Dedifferentiated amniotic fluid mesenchymal stem cell (primary cell): ENCODE measurements around the gene PTH1R.

Experiments
- DNase-seq: peaks from one replicate; pipeline ENCODE4 v3.0.0-alpha.2; 2016; ENCODE audit errors: extremely low spot score

Gene PTH1R

DNA sequence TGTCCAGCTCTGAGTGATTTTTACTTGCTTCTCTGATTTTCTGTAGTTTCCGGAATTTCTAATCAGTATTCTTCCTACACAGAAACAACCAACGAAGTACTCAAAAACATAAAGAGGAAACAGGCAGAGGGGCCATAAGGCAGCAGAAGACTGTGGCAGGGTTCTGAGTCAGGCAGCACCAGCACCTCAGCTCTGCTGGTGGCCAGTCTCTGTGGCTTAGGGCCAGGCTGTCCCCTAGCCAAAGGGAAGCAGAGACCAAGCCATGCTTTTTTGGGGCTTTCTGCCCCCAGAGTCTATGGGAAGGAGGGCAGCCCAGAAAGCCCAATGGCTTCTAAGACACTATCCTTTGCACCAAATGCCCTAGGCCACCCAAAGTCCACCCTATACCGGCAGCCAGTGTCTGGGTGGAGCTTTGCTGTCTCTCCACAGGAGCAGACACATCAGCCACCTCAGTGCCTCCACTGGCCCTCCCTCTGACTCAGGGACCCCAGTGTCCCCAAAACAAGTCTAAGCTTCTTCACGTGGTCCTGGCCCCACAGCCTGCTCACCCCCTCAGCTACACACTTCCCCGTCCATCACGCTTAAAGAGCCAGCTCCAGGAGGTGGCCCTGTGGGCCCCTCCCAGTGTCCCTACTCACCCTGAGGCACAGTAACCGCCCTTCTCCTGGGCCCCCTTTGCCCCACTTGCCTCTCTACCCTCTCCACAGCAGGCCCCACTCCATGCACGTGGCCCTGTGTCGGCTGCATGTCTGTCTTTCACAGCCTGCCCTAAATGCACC is 52.8 kb downstream of the PTH1R start:
- no peak for DNase-seq

DNA sequence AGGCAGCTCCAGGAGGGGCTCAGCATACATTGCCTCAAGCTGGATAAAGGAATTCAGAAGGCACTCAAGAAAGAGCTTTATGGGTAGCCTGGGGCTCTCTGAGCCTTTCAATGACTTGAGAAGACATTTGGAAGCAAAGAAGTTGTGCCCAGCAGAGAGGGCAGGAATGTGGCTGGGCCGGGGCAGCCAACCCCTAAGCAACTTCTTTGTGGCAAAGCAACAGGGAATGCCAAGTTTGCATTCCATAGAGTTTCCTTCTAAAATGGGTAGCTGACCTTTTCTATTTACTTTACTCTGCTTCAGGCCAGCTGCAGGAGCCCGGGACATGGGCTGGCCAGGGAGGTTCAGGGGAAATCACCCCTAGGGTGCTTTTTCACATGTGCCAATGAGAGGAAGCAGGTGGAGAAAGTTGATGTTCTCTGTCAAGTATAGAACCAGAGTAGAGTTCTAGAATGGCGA is 53.5 kb downstream of the PTH1R start:
- DNase-seq: peak; percentile 18

DNA sequence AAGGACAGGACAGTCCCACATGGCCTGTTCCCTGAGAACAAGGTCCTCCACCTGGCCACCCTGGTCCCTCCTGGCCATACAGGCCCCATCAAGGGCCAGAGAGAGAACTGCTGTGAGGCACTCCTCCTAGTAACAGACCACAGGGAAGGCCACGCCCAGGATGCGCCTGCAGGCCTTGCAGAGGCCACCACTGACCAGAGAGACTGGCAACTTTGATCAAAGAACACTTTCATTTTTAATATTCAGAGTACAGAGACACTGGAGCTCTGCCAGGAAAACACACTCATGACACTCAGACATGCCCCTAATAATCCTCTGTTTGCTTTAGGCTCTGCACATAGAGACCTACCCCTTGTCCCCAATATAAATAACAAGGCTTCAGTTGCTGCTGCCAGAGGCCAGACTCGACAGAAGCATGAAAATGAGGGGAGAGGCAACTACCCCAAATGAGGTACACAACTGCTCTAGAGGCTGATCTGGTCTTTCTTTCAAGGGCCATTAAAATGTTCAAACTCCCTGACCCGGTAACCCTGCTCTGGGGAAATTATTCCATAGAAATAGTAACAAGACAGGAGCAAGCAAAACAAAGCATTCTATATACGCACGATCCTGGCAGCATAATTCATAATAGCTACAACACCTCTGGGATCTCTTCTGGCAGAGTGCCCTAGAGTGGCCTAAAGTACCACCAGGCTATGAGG is 54.3 kb downstream of the PTH1R start:
- DNase-seq: peak; percentile 15

DNA sequence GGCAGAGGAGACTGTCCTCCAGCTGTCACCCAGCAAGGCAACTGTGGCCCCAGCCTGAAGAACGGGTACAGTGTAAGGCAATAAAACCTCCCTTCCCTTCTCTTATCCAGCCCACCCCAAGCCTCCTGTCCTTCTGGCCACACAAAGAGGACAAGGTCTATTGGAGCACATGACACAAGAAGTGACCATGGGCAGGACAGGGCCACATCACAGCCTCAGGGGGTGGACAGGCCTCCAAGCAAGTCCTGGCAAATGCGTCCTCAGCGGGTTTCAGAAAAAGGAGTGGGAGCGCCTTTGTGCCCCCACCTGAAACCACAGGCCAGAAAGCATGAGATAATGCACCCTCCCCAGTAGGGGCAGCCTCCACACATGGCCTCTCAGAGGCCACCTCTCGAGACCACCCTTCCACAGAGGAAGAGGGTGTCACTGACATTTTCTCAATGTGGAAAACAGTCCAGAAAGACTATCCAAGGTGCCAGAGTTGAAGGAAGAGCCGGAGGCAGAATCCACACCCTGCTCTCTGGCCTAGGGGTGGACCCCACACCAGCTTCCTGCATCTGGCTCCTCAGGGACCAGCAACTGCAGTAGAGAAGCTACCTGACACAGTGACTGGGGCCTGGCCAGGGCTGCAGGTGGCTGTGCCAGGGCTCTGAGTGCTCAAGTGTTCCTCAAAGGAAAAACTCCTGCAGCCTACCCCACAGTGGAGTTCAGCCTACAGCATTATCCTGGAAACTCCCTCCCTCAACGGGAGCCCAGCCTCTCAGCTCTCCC is 55.1 kb downstream of the PTH1R start:
- DNase-seq: no peak

DNA sequence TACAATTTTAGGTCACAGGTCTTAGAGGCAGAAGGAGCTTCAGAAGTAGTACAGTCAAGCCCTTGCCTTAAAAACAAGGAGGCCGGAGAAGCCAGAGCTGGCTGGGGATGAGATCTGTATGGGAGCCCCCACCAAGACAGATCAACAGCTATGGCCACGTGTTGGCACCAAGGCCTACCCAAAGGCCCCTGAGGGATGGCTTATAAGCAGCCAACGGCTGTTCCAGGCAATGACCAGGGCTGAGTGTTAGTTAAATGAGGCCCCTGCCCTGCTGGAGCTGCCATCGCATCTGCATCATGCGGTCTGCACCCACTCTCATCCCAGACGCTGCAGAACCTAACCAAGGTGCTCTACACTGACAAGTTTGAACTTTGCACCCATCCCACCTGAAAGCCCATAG is 55.7 kb downstream of the PTH1R start:
- DNase-seq: no peak

DNA sequence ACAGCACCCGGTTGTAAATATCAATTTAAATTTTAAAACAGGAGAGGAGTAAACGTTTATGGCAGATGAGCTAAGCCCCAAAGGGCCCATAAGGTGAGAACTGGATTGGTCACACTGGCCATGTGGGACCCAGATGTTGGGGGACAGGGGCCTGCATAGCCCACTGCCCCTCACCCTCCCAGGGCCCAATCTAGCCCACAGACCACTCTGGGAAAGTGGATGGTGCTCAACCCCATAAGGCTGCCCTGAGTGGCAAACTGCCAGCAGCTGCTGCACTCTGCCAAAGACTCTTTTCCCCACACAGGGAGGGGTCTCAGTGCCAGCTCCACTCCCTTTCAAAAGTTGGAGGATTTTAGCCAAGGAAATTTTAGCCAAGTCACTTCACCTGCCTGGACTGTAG is 56.6 kb downstream of the PTH1R start:
- no peak for DNase-seq

DNA sequence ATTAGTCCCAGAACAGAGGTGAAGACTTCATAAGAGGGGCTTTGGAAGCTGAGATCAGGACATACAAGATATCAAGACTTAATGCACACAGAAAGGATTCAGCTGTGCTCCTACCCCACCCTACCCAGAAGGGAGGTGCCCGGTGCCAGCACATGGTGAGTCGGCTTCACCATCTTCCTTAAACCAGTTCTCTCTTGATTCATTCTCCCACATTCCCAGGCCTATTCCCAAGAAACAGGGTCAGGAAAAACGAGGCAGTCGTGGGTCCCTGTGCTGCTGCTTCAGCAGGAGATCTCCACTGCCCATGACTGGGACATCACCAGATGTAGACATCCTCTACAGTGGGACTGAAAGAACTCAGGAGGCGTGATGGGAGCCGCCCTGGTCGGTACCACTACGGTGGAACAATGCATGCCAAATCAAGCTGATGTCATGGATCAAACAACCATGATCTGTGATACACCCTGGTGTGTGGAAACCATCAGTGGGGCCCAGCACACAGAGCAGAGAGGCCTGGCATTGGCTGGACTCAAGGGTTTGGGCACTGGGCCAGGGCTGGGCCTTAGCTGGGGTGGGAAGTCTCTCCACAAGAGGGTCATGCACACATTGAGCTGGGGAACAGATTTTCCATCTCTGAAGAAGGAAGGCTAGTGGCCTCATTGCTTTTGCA is 57.1 kb downstream of the PTH1R start:
- peak; percentile 20 for DNase-seq

DNA sequence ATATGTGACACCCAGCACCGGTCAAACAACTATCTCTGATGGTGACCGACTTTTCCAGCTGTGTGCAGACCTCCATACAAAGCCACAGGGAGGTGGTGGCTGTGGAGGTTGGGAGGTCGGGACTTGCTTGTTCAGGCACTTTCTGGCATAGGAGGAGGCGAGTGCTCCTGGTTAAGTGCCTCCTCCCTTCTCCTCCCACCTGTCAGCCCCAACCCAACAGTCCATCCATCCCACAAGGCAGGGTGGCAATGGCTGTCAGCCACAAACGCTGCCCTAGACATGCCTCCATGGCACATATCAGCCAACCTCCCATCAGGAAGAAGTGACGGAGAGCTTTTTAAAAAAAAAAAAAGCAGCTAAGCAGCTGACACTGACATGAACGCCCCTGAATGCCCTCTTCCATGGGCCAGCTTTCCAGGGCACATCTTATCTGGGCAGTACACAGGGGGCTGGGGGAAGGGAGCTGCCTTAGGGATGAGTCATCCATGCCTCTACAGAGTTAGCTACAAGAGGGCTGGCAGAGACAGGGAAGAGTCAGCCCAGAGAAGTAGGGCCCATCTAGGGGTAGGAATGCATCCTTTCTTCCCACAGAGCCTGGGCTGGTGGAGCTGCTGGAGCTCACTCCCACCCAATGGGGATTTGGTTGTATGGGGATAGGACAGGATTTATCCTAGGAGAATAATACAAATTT is 57.8 kb downstream of the PTH1R start:
- peak; percentile 92 for DNase-seq

DNA sequence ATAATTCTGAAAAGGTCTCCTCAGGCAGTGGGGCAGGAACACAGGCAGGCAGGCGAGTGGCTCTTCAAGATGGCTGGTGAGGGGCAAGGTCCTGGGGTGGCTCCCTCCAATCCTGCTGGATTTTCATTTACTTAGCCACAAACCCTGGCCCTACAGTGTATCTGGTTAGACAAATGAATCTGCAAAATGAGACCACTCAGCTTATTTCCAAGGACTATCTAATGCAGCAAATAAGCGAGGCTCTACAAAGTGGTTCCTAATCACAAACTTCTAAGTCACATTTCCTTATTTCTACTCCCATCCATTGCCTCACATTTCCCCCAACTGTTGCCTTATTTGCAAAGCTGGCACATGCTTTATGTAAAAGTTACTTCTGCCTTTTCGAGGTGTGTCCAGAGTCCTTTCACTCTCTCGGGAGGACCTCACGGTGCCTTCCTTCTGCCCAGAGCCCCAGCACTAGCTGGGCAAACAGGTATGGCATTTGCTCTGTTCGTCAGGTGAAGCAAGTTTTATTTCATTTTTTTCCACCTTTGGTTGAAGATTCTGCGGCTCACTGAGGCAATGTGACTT is 58.6 kb downstream of the PTH1R start:
- no peak for DNase-seq

DNA sequence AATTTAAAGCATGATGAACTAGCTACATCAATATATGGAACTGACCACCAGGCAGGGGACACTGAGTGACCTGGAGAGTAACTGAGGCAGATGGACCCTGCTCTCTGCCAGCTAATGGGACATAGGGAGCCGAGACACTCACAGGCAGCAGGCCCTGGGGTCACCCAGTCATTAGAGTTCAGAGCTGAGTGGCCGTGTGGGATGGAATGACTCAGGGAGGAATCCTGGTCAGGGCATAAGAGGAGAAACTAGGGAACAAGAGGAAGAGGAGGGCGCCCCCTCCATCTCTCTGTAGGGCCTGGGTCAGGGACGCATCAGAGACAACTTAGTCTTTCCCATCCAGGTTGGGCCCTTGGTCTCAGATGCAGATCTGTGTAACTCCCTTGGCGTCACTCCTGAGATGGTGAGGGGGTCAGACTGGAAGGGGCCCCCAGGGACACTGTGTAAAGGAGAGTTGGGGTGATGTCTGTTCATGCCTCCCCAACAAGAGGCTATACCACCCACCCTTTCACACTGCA is 59.3 kb downstream of the PTH1R start:
- DNase-seq: no peak

DNA sequence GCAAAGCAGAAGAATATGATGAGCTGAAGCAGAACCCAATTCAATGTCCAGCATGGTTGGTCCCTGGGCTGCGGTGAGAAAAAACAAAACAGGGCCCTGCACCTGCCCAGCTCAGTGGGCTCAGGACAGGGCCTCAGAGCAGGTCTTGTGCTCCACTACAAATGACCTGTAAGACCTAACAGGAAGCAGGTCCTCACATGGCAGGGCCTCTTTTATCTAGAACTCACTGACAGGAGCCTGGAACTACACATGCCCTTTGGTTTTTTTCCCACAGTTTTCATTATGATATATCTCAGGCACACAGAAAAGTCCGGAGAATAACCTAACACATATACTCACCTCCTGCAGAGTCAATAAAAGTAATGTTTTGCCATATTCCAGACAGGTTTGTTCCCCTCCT is 60.6 kb downstream of the PTH1R start:
- no peak for DNase-seq

DNA sequence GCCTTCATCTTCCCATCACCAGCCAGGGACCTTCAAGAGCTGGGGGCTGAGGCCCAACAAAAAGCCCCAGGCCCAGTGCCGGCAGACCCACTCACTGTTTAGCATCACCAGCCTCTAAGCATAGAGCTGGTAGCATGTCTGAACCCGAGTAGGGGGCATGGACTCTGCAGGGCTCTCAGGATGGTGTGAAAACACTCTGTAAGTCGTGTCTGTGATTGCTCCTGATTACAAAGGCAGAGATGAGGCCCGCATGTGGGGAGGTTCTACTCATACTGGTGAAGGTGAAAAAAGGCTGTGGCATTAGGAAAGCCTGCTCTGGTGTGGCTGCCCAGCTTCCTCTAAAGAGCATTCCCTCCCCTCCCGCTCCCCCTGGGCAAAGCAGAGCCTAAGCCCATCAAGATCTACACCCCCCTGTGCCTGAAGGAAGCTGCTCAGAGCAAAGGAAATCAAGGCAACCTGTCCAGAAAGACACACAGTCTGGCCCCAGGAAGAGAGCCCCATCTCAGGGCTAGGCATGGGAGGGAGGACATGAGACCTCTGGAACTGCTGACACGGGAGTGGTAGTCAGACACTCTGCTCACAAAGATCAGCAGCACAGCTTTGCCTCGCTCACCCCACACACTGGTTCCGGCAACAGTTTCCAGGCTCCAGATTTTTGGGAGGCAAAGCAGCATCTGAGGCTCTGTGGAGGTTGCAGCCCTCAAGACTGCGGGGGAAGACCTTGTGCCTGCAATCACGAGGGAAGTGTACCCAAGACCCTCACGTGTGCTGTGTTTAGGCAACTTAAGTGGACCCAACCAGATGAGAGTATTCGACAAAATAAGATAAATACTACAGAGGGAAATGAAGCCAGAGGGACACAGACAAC is 62.3 kb downstream of the PTH1R start:
- DNase-seq: no peak

DNA sequence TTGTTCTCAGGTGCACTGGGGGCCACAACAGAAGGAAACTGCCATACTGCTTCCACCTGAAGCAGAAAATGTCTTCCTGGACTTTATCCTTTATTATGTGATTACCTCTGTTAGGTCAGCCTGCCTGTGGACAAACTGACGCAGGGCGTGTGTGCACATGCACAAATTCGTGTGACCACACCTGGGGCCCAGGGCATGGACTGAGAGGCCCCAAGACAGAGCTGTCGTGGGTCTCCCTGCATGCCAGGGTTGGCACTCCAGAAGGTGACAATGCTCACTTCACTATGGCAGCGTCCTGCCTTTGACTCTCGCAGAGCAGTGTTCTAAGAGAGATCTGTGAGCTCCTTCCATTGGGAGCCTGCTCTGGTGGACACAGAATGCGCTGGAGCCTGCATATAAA is 64.6 kb downstream of the PTH1R start:
- DNase-seq: no peak

DNA sequence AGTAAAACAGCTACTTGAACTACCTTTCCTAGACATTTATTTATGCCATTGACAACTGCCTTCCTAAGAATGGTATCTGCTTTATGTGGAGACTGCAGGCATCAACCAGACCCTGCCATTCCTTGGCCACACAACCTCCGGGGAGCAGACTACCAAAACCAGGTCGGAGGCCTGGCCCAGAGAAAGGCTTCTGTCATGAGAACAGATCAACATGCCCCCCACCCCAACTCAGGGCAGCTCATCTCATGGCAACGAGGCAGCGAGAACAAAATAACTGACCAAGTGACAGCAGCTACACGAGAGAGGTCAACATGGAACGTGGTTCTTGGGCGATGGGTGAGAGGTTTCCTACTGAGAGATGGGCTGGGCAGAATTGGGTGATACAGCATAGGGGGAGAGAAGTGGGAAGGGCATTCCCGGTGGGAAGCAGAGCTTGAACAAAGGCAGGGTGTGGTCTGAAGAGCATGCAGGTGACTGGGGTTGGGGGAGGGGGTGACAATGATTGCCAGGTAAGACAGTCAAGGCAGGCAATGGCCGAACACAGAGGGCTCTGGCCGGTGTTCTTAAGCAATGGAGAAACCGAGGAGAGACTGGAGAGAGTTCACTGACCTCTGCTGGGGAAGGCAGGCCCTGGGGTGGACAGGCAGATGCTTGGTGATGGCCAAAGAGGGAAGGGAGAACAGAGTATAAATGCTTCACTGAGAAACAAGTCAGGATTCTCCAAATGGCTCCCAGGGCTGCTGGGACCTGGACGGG is 65.1 kb downstream of the PTH1R start:
- no peak for DNase-seq

DNA sequence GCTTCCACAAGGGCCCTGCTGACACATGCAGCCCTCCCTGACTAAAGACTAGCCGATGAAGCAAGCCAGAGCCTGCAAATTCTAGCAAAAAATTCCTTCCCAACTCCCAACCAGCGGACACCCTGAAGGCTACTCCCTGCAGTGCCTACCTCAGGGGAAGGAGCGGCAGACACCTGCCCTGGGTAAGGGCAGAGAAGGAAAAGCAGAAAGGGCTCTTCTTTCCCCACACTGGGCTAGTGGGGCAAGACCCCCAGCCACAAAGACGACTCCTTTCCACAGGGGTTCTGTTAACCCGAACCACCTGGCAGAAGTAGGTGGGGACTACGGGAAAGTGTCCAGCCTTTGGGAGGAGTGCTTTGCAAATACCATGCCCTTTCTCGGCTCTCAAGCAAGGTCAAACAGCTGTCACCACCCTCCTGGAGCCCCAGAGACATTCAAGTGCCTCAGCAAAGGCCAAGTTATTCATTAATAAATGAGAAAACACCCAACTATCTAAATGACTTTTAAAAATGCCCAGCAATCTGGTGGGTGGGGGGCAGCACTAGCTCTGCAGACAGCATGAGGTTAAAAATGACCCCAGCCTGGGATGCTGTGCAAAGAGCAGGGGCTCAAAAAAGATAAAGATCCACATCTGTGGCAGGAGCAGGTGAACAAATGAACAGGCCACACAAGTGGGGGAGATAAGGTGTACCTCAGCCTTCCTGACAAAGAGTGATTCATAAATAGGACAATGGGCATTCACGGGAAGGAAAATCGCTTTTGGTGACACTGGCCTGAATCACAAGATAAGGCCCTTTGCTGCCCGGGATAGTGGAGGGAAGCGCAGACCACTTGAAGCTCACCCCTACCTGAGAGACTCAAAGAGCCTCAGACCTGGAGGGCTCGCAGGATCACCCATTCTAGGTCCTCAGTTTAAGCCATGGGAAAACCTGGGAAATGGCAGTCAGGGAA is 66.0 kb downstream of the PTH1R start:
- DNase-seq: no peak

DNA sequence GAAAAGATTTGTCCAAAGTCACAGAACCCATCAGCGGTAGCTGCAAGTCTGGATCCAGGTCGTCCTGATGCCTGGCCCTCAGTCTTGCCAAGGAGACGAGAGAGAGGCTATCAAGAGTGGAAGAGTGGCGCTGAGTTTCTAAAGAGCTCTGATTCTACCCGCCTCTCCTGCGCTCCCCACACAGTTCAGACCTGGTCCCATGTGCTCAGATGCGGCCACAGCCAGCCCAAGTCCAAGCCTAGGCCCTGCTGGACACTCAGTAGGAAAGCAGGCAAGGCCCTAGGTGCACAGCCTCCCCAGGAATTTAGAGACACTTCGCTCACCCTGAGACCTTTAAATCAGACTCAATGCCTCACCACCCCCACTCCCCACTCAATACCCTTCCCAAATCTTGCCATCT is 66.7 kb downstream of the PTH1R start:
- no peak for DNase-seq

DNA sequence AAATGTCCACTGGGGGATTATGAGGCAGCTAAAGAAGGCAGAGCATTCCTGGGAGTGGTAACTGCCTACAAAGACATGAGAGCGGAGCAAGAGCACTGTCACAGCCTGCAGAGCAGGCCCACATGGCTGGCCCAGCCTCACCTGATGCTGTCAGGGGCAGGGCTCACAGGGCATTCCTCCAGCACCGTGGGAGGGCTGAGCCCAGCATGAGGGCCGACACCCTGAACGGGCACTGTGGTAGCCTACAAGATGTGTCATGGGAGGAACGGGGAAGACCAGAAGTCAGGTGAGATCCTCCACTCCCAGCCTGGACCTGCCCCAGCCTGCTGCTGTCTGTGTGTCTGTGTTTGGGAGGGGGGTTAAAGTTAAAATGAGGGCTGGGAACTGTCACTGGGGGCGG is 68.9 kb downstream of the PTH1R start:
- no peak for DNase-seq
